Measurements from ENCODE around the gene RTP3.
A peak's percentile ranks its signal among the peaks of the same experiment; 100 is the strongest.
"Not testable (repeated sequence)": the region's sequence is repeated elsewhere in the genome, so short reads cannot be mapped to it uniquely, and the experiment has no call there.

The RTP3 gene

GRCh38 chr3:46517016-46517783 lies 19.4 kb downstream of the RTP3 start:
- no peak for DNase-seq (ENCODE audit: extremely low read depth in 1 of 2, low read depth in 1 of 2)

GRCh38 chr3:46517784-46518181 lies 20.0 kb downstream of the RTP3 start:
- DNase-seq (ENCODE audit: extremely low read depth in 1 of 2, low read depth in 1 of 2): no peak

GRCh38 chr3:46519952-46520351 lies 22.2 kb downstream of the RTP3 start:
- DNase-seq (ENCODE audit: extremely low read depth in 1 of 2, low read depth in 1 of 2): no peak

- DNase-seq (ENCODE audit: extremely low read depth in 1 of 2, low read depth in 1 of 2): no peak
Observed at GRCh38 chr3:46520531-46520930, 22.8 kb downstream of the RTP3 start.

GRCh38 chr3:46521096-46521495 lies 23.3 kb downstream of the RTP3 start:
- DNase-seq (ENCODE audit: extremely low read depth in 1 of 2, low read depth in 1 of 2): no peak

GRCh38 chr3:46522201-46522600 lies 24.4 kb downstream of the RTP3 start:
- not testable (repeated sequence) for DNase-seq (ENCODE audit: extremely low read depth in 1 of 2, low read depth in 1 of 2)

GRCh38 chr3:46523556-46523955 lies 25.8 kb downstream of the RTP3 start:
- no peak for DNase-seq (ENCODE audit: extremely low read depth in 1 of 2, low read depth in 1 of 2)

GRCh38 chr3:46524008-46524407 lies 26.2 kb downstream of the RTP3 start:
- DNase-seq (ENCODE audit: extremely low read depth in 1 of 2, low read depth in 1 of 2): no peak

GRCh38 chr3:46524832-46525231 lies 27.1 kb downstream of the RTP3 start:
- DNase-seq (ENCODE audit: extremely low read depth in 1 of 2, low read depth in 1 of 2): no peak

GRCh38 chr3:46527239-46527638 lies 29.5 kb downstream of the RTP3 start:
- DNase-seq (ENCODE audit: extremely low read depth in 1 of 2, low read depth in 1 of 2): no peak

- DNase-seq (ENCODE audit: extremely low read depth in 1 of 2, low read depth in 1 of 2): no peak
Observed at GRCh38 chr3:46533091-46533490, 35.3 kb downstream of the RTP3 start.

GRCh38 chr3:46535746-46536145 lies 38.0 kb downstream of the RTP3 start:
- DNase-seq (ENCODE audit: extremely low read depth in 1 of 2, low read depth in 1 of 2): no peak

GRCh38 chr3:46536758-46537157 lies 39.0 kb downstream of the RTP3 start:
- no peak for DNase-seq (ENCODE audit: extremely low read depth in 1 of 2, low read depth in 1 of 2)

GRCh38 chr3:46537316-46537715 lies 39.5 kb downstream of the RTP3 start:
- DNase-seq (ENCODE audit: extremely low read depth in 1 of 2, low read depth in 1 of 2): no peak

- DNase-seq (ENCODE audit: extremely low read depth in 1 of 2, low read depth in 1 of 2): no peak
Observed at GRCh38 chr3:46537779-46538178, 40.0 kb downstream of the RTP3 start.

- not testable (repeated sequence) for DNase-seq (ENCODE audit: extremely low read depth in 1 of 2, low read depth in 1 of 2)
Observed at GRCh38 chr3:46538425-46538802, 40.6 kb downstream of the RTP3 start.

- DNase-seq (ENCODE audit: extremely low read depth in 1 of 2, low read depth in 1 of 2): peak; percentile 71 to 83
Observed at GRCh38 chr3:46538803-46539442, 41.1 kb downstream of the RTP3 start.

- DNase-seq (ENCODE audit: extremely low read depth in 1 of 2, low read depth in 1 of 2): no peak
Observed at GRCh38 chr3:46539443-46540005, 41.7 kb downstream of the RTP3 start.

- no peak for DNase-seq (ENCODE audit: extremely low read depth in 1 of 2, low read depth in 1 of 2)
Observed at GRCh38 chr3:46540550-46540949, 42.8 kb downstream of the RTP3 start.

- DNase-seq (ENCODE audit: extremely low read depth in 1 of 2, low read depth in 1 of 2): no peak
Observed at GRCh38 chr3:46541835-46542234, 44.1 kb downstream of the RTP3 start.

GRCh38 chr3:46542344-46542743 lies 44.6 kb downstream of the RTP3 start:
- DNase-seq (ENCODE audit: extremely low read depth in 1 of 2, low read depth in 1 of 2): no peak

- DNase-seq (ENCODE audit: extremely low read depth in 1 of 2, low read depth in 1 of 2): no peak
Observed at GRCh38 chr3:46542801-46543201, 45.0 kb downstream of the RTP3 start.
